HUES64 (cell line): ENCODE results near the gene XYLT1.

Source experiments
- H3K27ac ChIP-seq: 2 replicates; pipeline ENCODE4 v1.7.0; 2013; ENCODE audit warnings: low read depth, low read length, inconsistent platforms
- H3K27me3 ChIP-seq: 2 replicates; pipeline ENCODE4 v1.6.1; 2013; ENCODE audit warnings: mild to moderate bottlenecking, low read length; ENCODE audit not compliant: insufficient read depth
- H3K36me3 ChIP-seq: 2 replicates; pipeline ENCODE4 v1.6.1; 2013; ENCODE audit warnings: mild to moderate bottlenecking, low read length; ENCODE audit not compliant: insufficient read depth
- H3K4me1 ChIP-seq: 2 replicates; pipeline ENCODE4 v1.6.1; 2013; ENCODE audit warnings: mild to moderate bottlenecking, low read length, moderate library complexity; ENCODE audit not compliant: insufficient read depth
- H3K4me3 ChIP-seq: 2 replicates; pipeline ENCODE4 v1.5.1; 2013; ENCODE audit warnings: mild to moderate bottlenecking, low read length, moderate library complexity
- H3K9ac ChIP-seq: 2 replicates; pipeline ENCODE4 v1.6.1; 2013; ENCODE audit warnings: mild to moderate bottlenecking, low read depth, low read length
- H3K9me3 ChIP-seq: 2 replicates; pipeline ENCODE4 v1.6.1; 2013; ENCODE audit warnings: low read depth, low read length; ENCODE audit not compliant: insufficient read depth
- WGBS: fragments of 150-250, 120-280 bp; methylation state at CpG from one replicate; pipeline ENCODE4 v1.1.7; 2013; ENCODE audit warnings: missing lambda C conversion rate; 5-methylcytosine and 5-hydroxymethylcytosine counted together

The XYLT1 gene

GRCh38 chr16:17469011-17469740 is 1.6 kb downstream of the XYLT1 start:
- WGBS, result 26% methylated on average over 18 of the region's 18 CpGs
- peak overlapping the region; percentile 67 for H3K4me3 ChIP-seq
- no peak overlapping the region for H3K27ac ChIP-seq
- H3K36me3 ChIP-seq, result no peaks in the 10 kb centered on the region
- no peaks in the 10 kb centered on the region for H3K9me3 ChIP-seq
- peaks cover 23% of the 10 kb centered on the region for H3K27me3 ChIP-seq
- peaks cover 49% of the 10 kb centered on the region for H3K4me1 ChIP-seq
- H3K9ac ChIP-seq, result peak overlapping the region; percentile 53; the same call in 1 of the 2 replicates

GRCh38 chr16:17468611-17469010 is 2.1 kb downstream of the XYLT1 start:
- Histone ChIP-seq H3K27me3 (peaks cover 23% of the 10 kb centered on the region), H3K36me3 (no peaks in the 10 kb centered on the region), H3K27ac (no peak overlapping the region), H3K9me3 (no peaks in the 10 kb centered on the region), H3K4me3 (peak overlapping the region; percentile 67), H3K4me1 (peaks cover 49% of the 10 kb centered on the region), H3K9ac (no peak overlapping the region)
- 44% methylated on average over 7 of the region's 7 CpGs for WGBS

- no peaks in the 10 kb centered on the region for H3K9me3 ChIP-seq
- WGBS, result 36% methylated on average over 6 of the region's 6 CpGs
- no peak overlapping the region for H3K27ac ChIP-seq
- 0 out of 2 replicates have a peak overlapping the region, but pooled peaks have one; percentile 67 for H3K4me3 ChIP-seq
- H3K4me1 ChIP-seq, result peaks cover 49% of the 10 kb centered on the region
- H3K9ac ChIP-seq, result no peak overlapping the region
- peaks cover 23% of the 10 kb centered on the region for H3K27me3 ChIP-seq
- no peaks in the 10 kb centered on the region for H3K36me3 ChIP-seq
These were observed 2.7 kb downstream of the XYLT1 start for GRCh38 chr16:17467923-17468540.

GRCh38 chr16:17466876-17467275 is 3.9 kb downstream of the XYLT1 start:
- 60% methylated on average over 6 of the region's 8 CpGs for WGBS
- peaks cover 60% of the 10 kb centered on the region for H3K4me1 ChIP-seq
- H3K9ac ChIP-seq, result no peak overlapping the region
- H3K4me3 ChIP-seq, result 0 out of 2 replicates have a peak overlapping the region, but pooled peaks have one; percentile 8
- peaks cover 23% of the 10 kb centered on the region for H3K27me3 ChIP-seq
- no peak overlapping the region; the same call in 1 of the 2 replicates for H3K27ac ChIP-seq
- H3K9me3 ChIP-seq, result no peaks in the 10 kb centered on the region
- no peaks in the 10 kb centered on the region for H3K36me3 ChIP-seq

- no peak overlapping the region for H3K27ac ChIP-seq
- 93% methylated on average over 4 of the region's 6 CpGs for WGBS
- H3K36me3 ChIP-seq, result no peaks in the 10 kb centered on the region
- H3K9me3 ChIP-seq, result no peaks in the 10 kb centered on the region
- no peak overlapping the region for H3K4me3 ChIP-seq
- H3K4me1 ChIP-seq, result peaks cover 57% of the 10 kb centered on the region
- peaks cover 20% of the 10 kb centered on the region for H3K27me3 ChIP-seq
- H3K9ac ChIP-seq, result no peak overlapping the region
These were observed 5.3 kb downstream of the XYLT1 start for GRCh38 chr16:17465460-17465859.

- 100% methylated on average over 1 of the region's 2 CpGs for WGBS
- no peaks in the 10 kb centered on the region for H3K9me3 ChIP-seq
- no peaks in the 10 kb centered on the region for H3K36me3 ChIP-seq
- peaks cover 49% of the 10 kb centered on the region for H3K4me1 ChIP-seq
- H3K4me3 ChIP-seq, result no peak overlapping the region
- no peak overlapping the region for H3K27ac ChIP-seq
- H3K9ac ChIP-seq, result no peak overlapping the region
- H3K27me3 ChIP-seq, result peaks cover under 1% of the 10 kb centered on the region; the same call in 1 of the 2 replicates
These were observed 7.4 kb downstream of the XYLT1 start for GRCh38 chr16:17463335-17463734.

DNA sequence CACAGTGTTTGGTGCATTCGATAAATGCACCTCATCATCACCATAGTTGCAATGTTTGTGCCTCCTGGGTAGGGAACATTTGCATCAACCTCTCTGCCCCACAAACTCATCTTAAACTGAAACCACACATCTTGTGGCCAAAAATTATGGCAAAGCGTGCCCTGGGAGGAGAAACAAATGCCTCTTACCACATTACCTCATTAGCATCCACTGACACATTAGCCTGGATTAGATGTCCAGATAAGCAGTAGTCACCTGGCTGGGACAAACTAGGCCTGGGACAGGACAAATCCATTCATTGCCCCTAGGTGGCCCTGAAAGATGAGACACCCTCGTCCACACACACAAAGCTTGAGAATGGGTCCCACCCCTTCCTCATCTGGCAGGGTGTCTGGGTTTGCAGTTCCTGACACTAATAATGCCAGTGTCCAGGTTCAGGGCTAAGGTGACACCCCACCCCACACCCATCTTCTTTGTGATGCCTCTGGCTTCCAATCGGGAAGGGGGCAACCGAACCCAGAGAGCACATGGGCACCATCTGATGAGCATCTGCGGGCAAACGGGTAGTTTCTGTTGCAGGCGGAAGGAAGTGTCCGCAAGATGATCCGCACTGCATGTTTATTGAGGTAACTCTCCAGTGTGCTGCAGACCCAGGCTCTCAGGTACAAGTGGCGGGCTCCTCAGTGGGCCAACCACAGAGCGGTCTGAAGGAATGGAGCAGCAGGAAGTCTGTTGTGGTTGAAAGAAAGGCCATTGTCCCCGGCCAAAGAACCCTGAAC is 8.6 kb downstream of the XYLT1 start:
- Histone ChIP-seq H3K36me3 (no peaks in the 10 kb centered on the region), H3K27me3 (no peaks in the 10 kb centered on the region), H3K9me3 (no peaks in the 10 kb centered on the region), H3K4me3 (no peak overlapping the region), H3K9ac (no peak overlapping the region), H3K27ac (no peak overlapping the region; the same call in 1 of the 2 replicates), H3K4me1 (peaks cover 46% of the 10 kb centered on the region)
- WGBS, result 87% methylated on average over 12 of the region's 13 CpGs

DNA sequence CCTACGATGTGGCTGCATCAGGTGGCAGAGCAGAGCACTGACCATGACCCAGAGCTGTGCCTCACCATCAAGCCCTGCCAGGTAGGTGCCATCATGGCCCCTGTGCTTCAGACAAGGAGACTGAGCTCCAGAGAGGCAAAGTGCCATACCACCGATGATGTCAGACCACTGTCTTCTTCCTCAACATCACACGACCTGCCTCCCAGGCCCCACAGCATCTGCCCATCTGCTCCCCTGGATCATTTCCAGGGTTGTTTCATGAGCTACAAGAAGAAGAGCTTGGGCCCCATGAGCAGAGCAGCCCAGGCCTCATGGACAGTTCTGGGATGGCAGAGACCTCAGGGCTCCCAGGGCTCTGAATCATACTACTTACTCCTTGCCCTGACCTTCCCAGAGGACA is 9.9 kb downstream of the XYLT1 start:
- Histone ChIP-seq H3K9ac (no peak overlapping the region), H3K4me1 (peaks cover 35% of the 10 kb centered on the region), H3K9me3 (no peaks in the 10 kb centered on the region), H3K27me3 (no peaks in the 10 kb centered on the region), H3K4me3 (no peak overlapping the region), H3K36me3 (no peaks in the 10 kb centered on the region), H3K27ac (no peak overlapping the region)
- WGBS, result 94% methylated on average over 3 of the region's 3 CpGs

DNA sequence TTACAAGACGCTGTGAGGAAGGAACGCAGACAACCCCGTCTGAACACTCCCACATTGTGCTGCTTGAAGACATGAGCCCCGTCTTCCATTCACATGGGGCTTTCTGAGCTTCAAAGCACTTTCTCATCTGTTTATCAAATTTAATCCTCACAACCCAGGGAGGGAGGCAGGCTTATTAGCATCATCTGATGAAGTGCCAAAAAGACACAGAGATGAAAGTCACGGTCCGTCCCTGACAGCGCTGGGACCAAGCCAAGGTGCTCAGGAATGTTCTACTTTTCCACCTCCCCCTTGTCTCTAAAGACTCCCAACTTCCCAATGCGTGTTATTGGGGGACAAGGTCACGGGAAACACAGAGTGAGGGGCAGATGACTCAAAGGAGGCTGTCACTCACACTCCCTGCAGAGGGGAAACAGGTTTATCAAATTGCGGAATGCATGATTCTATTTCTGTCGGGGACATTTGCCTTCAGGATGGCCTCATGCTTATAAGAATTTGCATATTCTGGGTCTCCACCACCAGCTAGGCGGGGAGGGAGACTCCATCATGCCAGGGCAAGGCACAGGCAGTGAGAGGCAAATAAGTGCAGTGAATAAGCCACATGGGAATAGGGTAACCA is 10.7 kb downstream of the XYLT1 start:
- Histone ChIP-seq H3K9ac (no peak overlapping the region), H3K4me1 (peaks cover 30% of the 10 kb centered on the region), H3K9me3 (no peaks in the 10 kb centered on the region), H3K4me3 (no peak overlapping the region), H3K27me3 (no peaks in the 10 kb centered on the region), H3K36me3 (no peaks in the 10 kb centered on the region), H3K27ac (no peak overlapping the region)
- 86% methylated on average over 12 of the region's 12 CpGs for WGBS

DNA sequence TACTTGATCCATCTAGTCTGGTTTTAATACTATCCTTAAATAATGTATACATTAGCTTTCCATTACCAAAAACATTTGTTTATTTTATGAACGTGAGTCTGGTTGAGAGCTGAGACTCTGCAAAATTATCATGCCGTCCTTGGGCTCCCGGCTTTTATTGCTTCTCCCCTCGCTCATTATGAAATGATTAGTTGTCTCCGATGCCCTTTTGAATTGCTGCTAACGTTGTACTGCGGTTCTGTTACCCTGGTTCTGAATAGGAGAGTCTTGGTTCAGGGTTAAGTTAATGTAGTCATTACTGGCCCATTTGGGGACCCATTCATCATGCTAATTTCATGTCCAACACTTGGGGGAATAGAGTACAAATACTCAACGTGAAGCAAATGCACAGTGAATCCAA is 12.8 kb downstream of the XYLT1 start:
- no peaks in the 10 kb centered on the region for H3K36me3 ChIP-seq
- 90% methylated on average over 8 of the region's 8 CpGs for WGBS
- H3K27ac ChIP-seq, result no peak overlapping the region
- H3K9me3 ChIP-seq, result no peaks in the 10 kb centered on the region
- H3K4me1 ChIP-seq, result peaks cover 31% of the 10 kb centered on the region
- H3K27me3 ChIP-seq, result no peaks in the 10 kb centered on the region
- H3K4me3 ChIP-seq, result no peak overlapping the region
- H3K9ac ChIP-seq, result no peak overlapping the region

GRCh38 chr16:17457513-17457912 is 13.2 kb downstream of the XYLT1 start:
- Histone ChIP-seq H3K27me3 (no peaks in the 10 kb centered on the region), H3K4me1 (peaks cover 27% of the 10 kb centered on the region), H3K9me3 (no peaks in the 10 kb centered on the region), H3K27ac (no peak overlapping the region), H3K4me3 (no peak overlapping the region), H3K9ac (no peak overlapping the region), H3K36me3 (no peaks in the 10 kb centered on the region)
- WGBS, result 82% methylated on average over 3 of the region's 3 CpGs
